Measurements from ENCODE around the gene SKI.

Gene SKI

GRCh38 chr1:2228157-2228594 is at the start of gene SKI:
SKI (plus strand) TSS chr1:2228319; CDS start chr1:2228767, 448 bp downstream.
- H3K27me3 ChIP-seq = no peaks in the 10 kb centered on the region
- peak within 1 kb of the TSS; percentile 87 to 88 for H3K4me3 ChIP-seq
- peaks cover 0 to 34% (median 18%) of the 10 kb centered on the region in 4 donors for H3K4me1 ChIP-seq
- no peak for DNase-seq
- TF ChIP-seq CTCF (IDR thresholded peaks at IDR 0.05) = no peak
- intact Hi-C loops (cut with DNase I; ENCODE audit: low total_unique reads) = no loop called here
- peak within 1 kb of the TSS; percentile 98 to 99 for H3K27ac ChIP-seq
- H3K36me3 ChIP-seq = no peaks in the 10 kb centered on the region
- H3K9me3 ChIP-seq = no peaks in the 10 kb centered on the region

- H3K36me3 ChIP-seq = peaks cover 0 to 21% (median 0%) of the 10 kb centered on the region in 3 donors
Observed at GRCh38 chr1:2178875-2179274, 49.2 kb upstream of the SKI start.

DNA sequence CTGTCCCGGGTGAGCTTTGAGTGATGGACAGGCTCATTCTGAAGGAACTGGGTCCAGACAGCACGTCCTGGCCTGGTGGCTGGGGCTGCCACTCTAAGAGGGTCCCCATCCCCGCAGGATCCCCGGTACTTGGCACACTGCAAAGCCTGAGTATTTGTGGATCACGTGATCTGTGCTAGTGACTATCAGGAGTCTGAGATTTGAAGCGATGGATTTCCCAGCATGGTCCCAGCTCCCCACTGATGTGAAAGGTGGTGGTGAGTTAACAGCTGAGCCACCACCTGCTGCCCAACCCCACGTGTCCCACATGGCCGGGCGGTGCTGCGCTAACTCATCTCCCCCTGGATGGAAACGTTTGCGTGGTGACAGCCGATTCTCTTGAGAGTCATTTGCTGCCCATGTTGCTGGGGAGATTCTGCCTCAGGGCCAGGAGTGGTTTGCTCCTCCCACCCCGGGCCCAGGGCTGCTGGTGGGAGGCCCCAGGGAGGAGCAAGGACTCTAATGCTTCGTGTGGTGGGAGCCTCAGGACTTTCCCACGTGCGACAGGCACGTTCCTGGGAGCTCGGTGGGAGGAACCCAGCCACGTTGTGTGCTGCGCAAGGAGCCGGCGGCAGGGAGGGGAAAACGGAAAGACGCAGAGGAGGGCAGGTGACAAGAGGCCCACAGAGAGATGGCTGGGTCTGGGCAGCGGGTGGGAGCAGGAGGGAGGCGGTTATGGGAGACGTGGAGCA is 48.7 kb upstream of the SKI start:
- intact Hi-C loops (cut with DNase I; ENCODE audit: low total_unique reads) = no loop called here
- DNase-seq = no peak
- peaks cover 0 to 6% (median 2%) of the 10 kb centered on the region in 4 donors for H3K4me1 ChIP-seq
- H3K4me3 ChIP-seq = no peak overlapping the region
- TF ChIP-seq CTCF (IDR thresholded peaks at IDR 0.05) = no peak
- peaks cover 0 to 27% (median 0%) of the 10 kb centered on the region in 3 donors for H3K36me3 ChIP-seq
- no peak overlapping the region for H3K27ac ChIP-seq
- H3K9me3 ChIP-seq = no peaks in the 10 kb centered on the region
- peaks cover 0 to 20% of the 10 kb centered on the region in 2 donors for H3K27me3 ChIP-seq

More at GRCh38 chr1:2178875-2179274, 49.2 kb upstream of the SKI start:
- TF ChIP-seq CTCF (IDR thresholded peaks at IDR 0.05) = no peak
- Histone ChIP-seq H3K9me3 (no peaks in the 10 kb centered on the region), H3K4me3 (no peak overlapping the region), H3K27ac (no peak overlapping the region), H3K4me1 (peaks cover 0 to 12% (median 3%) of the 10 kb centered on the region in 4 donors), H3K27me3 (peaks cover 0 to 23% of the 10 kb centered on the region in 2 donors)
- intact Hi-C loops (cut with DNase I; ENCODE audit: low total_unique reads) = no loop called here
- DNase-seq = no peak

DNA sequence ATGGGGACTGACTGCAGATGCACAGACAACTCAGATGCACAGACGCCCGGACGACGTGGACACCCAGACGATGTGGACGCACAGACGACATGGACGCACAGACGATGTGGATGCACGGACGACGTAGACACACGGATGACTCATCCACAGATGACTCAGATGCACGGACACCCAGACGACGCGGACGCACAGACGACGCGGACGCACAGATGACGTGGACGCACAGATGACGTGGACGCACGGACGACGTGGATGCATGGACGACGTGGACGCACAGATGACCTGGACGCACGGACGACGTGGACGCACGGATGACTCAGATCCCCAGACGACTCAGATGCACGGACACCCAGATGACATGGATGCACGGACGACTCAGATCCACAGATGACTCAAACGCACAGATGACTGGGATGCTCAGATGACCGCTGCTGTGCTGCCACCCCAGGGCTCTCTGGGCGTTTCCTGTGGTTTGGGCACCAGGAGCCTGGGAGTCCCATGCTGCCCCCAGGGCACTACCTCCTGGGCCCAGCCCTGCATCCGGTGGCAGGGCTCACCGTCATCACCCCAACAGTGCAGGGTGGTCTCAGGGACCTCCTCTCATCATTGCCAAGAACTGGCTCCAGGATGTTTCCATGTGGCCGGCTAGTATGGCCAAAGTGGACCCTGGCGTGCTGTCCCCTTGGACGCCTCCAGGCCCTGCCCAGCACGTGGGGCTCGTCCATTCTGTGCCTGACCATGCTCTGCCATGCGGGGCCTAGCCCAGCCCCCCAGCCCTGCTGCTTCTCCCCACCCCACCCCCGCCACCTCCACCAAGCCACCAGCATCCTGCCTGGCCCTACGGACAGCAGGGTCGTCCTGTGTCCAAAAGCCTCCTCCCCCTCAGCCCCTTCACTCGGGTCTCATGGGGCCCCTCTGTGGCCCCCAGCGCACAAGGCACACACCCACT is 47.5 kb upstream of the SKI start:
- Histone ChIP-seq H3K27me3 (peaks cover 0 to 18% of the 10 kb centered on the region in 2 donors), H3K4me3 (no peak overlapping the region), H3K9me3 (no peaks in the 10 kb centered on the region), H3K36me3 (peaks cover 0 to 38% (median 3%) of the 10 kb centered on the region in 3 donors), H3K27ac (no peak overlapping the region), H3K4me1 (no peaks in the 10 kb centered on the region)
- intact Hi-C loops (cut with DNase I; ENCODE audit: low total_unique reads) = no loop called here
- no peak for DNase-seq
- no peak for TF ChIP-seq CTCF (IDR thresholded peaks at IDR 0.05)

- DNase-seq = no peak
- H3K27ac ChIP-seq = no peak overlapping the region
- H3K9me3 ChIP-seq = no peaks in the 10 kb centered on the region
- H3K4me1 ChIP-seq = no peaks in the 10 kb centered on the region
- H3K36me3 ChIP-seq = peaks cover 0 to 43% (median 3%) of the 10 kb centered on the region in 3 donors
- H3K4me3 ChIP-seq = no peak overlapping the region
- peaks cover 0 to 15% of the 10 kb centered on the region in 2 donors for H3K27me3 ChIP-seq
- intact Hi-C loops (cut with DNase I; ENCODE audit: low total_unique reads) = no loop called here
- TF ChIP-seq CTCF (IDR thresholded peaks at IDR 0.05) = no peak
Observed at GRCh38 chr1:2181271-2181670, 46.8 kb upstream of the SKI start.

All from tibial artery (tissue), 4 donors.